Esophagus squamous epithelium (tissue), 5 donors: Measurements from ENCODE around the gene RCAN2. TPM values are rescaled to one million over a fixed set of nuclear protein-coding genes. Genes with fewer than 3 reads are reported as not detected.

Experiments
- DNase-seq: peaks from one replicate; lab custom pipeline; 2025; lab: John Stamatoyannopoulos, UW
- H3K27ac ChIP-seq, 4 donors: fragments of 200-600 bp; sonication (generic); one replicate each; pipeline ENCODE4 v1.5.1; 2016 to 2019; ENCODE audit warnings: mild to moderate bottlenecking in 1 of 4
- H3K27me3 ChIP-seq, 4 donors: fragments of 200-600 bp; sonication (generic); 1 replicate in 3 of 4; 2 replicates in 1 of 4; pipeline versions ENCODE4 v1.5.1 to v1.6.0; 2017 to 2021; ENCODE audit warnings: antibody characterized with exemption in 1 of 4
- H3K36me3 ChIP-seq, 3 donors: fragments of 200-600 bp; sonication (generic); one replicate each; pipeline ENCODE4 v1.5.1; 2016 to 2019
- H3K4me1 ChIP-seq, 3 donors: fragments of 200-600 bp; sonication (generic); one replicate each; pipeline ENCODE4 v1.5.1; 2017 to 2019
- H3K4me3 ChIP-seq, 4 donors: fragments of 200-600 bp; sonication (generic); 1 replicate in 3 of 4; 2 replicates in 1 of 4; pipeline ENCODE4 v1.5.1; 2016 to 2019; ENCODE audit warnings: mild to moderate bottlenecking in 2 of 4, moderate library complexity in 1 of 4
- H3K9me3 ChIP-seq, 3 donors: fragments of 200-600 bp; sonication (generic); one replicate each; pipeline ENCODE4 v1.5.1; 2016 to 2019
- CTCF ChIP-seq, 6 experiments: fragments of 450-650 bp in 4 of 6; fragments of 200-600 bp in 2 of 6; sonication (generic) in 2 of 6; IDR thresholded peaks; one replicate each; pipeline ENCODE4 v1.5.1; 2016 to 2019; ENCODE audit warnings: antibody characterized with exemption in 6 of 6, mild to moderate bottlenecking in 4 of 6, moderate library complexity in 4 of 6
- POLR2A ChIP-seq, 4 donors: fragments of 450-650 bp; IDR thresholded peaks; one replicate each; pipeline ENCODE4 v1.6.1; 2017; ENCODE audit warnings: antibody characterized with exemption in 4 of 4, mild to moderate bottlenecking in 4 of 4, moderate library complexity in 3 of 4
- WGBS, 2 donors: methylation state at CpG; one replicate each; pipeline ENCODE4 v1.1.5; 2018; 5-methylcytosine and 5-hydroxymethylcytosine counted together
- intact Hi-C: fragments of 100-400 bp; cut with DNase I; formaldehyde crosslinking; loops from one replicate; pipeline ENCODE4 v1.15.0; 2022
- total RNA-seq, 4 donors: library from RNA; depleted of rRNA; stranded (reverse); fragments of >200 nt; gene quantifications; one replicate each; pipeline ENCODE4 v1.1.0, GENCODE V29; 2016
- donor health status: DM: yes; HTN: yes; CAD: no.

Gene RCAN2
- total RNA-seq, 4 donors from 2014 or later, result 1.4 to 12.4 (median 4.0) TPM

DNA sequence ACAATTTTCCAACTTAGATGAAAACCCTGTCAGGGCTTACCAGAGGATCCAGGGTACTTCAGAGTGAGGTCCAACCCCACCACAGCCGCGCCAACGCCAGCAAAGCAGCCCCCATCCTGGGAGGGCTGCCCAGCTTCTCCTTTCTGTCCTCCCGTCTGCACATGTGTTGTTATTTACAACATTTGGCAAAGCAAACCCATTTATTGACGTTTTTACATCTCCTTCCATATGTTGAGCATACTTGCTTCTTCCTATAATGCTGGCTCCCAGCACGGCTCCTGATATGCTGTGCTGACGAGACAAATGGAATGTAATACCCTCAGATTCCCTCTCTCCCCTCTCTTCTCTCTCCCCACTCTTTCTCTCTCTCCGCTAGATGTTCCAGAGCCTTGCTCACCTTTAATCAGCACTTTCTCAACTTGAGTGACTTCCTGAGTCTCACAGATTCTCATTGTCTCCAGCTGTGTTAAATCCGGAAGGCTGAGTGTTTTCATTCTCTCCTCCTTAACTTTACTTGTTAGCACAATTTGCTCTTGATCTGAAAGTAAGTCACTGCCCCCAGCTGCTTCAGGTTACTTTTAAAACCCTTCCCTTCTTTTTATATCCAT is 22.7 kb downstream of the RCAN2 start:
- peaks cover 0 to 11% (median 0%) of the 10 kb centered on the region in 3 donors for H3K4me1 ChIP-seq
- no peak for TF ChIP-seq CTCF (IDR thresholded peaks at IDR 0.05)
- TF ChIP-seq POLR2A (IDR thresholded peaks at IDR 0.05), result no peak
- no peak for DNase-seq
- intact Hi-C loops, result no loop called here
- H3K4me3 ChIP-seq, result no peak overlapping the region
- 62 to 72% methylated on average over 9 of the region's 9 CpGs for WGBS, 2 donors
- H3K27me3 ChIP-seq, result no peaks in the 10 kb centered on the region
- no peaks in the 10 kb centered on the region for H3K36me3 ChIP-seq
- no peak overlapping the region for H3K27ac ChIP-seq
- no peaks in the 10 kb centered on the region for H3K9me3 ChIP-seq

DNA sequence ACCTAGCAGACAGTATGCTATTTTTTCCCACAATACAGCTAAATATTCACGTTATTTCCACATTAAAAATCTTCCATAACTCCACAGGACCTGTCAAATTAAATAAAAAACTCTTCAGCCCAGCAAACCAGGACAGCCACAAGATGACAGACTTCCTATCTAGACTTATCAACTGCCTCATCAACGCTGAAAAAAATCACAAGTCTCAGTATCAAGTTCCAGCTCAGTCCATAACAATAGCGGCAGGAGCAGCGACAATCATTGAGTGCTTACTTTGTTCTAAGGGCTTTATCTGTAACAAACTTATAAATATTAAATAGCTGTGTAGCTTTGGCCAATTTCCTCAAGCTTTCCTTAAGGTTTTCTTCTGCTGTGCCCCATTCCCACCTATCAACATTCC is 24.7 kb downstream of the RCAN2 start:
- Histone ChIP-seq H3K4me3 (no peak overlapping the region), H3K9me3 (no peaks in the 10 kb centered on the region), H3K4me1 (peaks cover 0 to 11% (median 0%) of the 10 kb centered on the region in 3 donors), H3K36me3 (no peaks in the 10 kb centered on the region), H3K27me3 (no peaks in the 10 kb centered on the region), H3K27ac (no peak overlapping the region)
- intact Hi-C loops, result no loop called here
- no peak for DNase-seq
- no peak for TF ChIP-seq POLR2A (IDR thresholded peaks at IDR 0.05)
- TF ChIP-seq CTCF (IDR thresholded peaks at IDR 0.05), result no peak
- 59 to 66% methylated on average over 4 of the region's 4 CpGs for WGBS, 2 donors

DNA sequence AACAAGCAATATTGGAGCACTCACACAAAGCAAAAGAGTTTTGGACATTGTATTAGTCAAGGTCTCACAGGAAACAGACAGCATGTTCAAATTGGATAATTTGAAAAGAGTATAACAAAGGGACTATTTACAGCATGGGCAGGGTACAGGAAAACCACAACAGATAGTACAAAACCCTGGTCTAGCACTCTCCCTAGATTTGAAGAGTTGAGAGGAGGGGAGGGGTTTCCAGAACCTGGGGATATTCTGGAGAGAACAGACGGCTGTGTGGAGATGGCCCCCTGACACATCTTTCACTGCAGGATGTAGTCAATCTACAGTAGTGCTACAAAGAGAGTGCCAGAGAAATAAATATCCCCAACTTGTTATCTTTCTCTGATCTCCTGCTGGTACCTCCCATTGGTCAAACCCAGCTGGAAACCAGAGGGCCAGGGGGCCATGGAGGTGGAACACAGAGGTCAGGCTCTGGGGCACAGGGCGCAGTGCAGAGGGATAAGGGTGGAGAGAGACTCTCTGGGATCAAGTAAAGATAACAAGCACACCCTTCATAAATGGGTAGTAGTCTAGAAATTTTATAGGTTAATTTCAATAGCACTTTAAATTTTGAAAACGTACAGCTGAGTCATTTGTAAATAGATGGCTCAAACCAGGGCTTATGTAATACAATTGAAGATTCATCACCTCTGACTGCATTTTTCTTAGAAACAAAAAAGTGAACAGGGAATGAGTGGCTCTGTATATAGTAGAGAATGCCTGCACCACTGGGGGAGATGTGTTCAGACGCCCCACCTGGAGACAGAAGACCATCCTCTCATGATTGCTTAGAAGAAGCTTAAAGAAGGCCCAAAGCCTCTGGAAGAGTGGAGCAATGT is 25.7 kb downstream of the RCAN2 start:
- no peaks in the 10 kb centered on the region for H3K36me3 ChIP-seq
- H3K27me3 ChIP-seq, result no peaks in the 10 kb centered on the region
- DNase-seq, result no peak
- H3K4me1 ChIP-seq, result peaks cover 0 to 11% (median 0%) of the 10 kb centered on the region in 3 donors
- TF ChIP-seq POLR2A (IDR thresholded peaks at IDR 0.05) (no peak), CTCF (IDR thresholded peaks at IDR 0.05) (no peak)
- H3K9me3 ChIP-seq, result no peaks in the 10 kb centered on the region
- no peak overlapping the region for H3K27ac ChIP-seq
- intact Hi-C loops, result no loop called here
- H3K4me3 ChIP-seq, result no peak overlapping the region
- WGBS, 2 donors, result 36 to 37% methylated on average over 4 of the region's 4 CpGs

DNA sequence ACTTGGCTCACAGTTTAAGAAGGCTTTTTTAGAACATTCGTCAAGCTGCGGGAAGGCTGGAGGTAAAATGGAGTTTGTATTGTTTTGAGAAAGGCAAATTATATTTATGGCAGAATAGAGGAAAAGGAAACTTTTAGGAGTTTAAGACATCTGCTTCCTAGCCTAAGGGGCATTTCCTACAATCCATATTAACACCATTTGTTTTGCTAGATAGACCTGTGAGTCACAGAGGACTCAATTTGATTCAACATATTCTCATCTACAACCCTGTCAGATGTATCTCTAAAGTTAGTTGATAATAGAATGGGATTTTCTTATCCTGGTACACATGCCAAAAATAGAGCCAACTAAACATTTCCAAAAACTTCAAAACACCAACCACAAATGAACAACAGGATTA is 35.0 kb downstream of the RCAN2 start:
- no peaks in the 10 kb centered on the region for H3K9me3 ChIP-seq
- DNase-seq, result no peak

More for the DNA sequence above, 35.0 kb downstream of the RCAN2 start:
- Histone ChIP-seq H3K4me1 (peaks cover 0 to 22% (median 0%) of the 10 kb centered on the region in 3 donors), H3K27ac (no peak overlapping the region), H3K4me3 (no peak overlapping the region), H3K36me3 (no peaks in the 10 kb centered on the region), H3K27me3 (no peaks in the 10 kb centered on the region)
- TF ChIP-seq POLR2A (IDR thresholded peaks at IDR 0.05) (no peak), CTCF (IDR thresholded peaks at IDR 0.05) (no peak)
- intact Hi-C loops, result no loop called here
- WGBS, 2 donors, result 85 to 89% methylated on average over 2 of the region's 2 CpGs
